OCI-LY3 (cell line): Measurements from ENCODE around the gene WNK4.

Source experiments
- H2AFZ ChIP-seq: fragments of 200-600, 300-600 bp; shearing (Covaris generic); 2 replicates; pipeline ENCODE4 v1.6.0; 2014; ENCODE audit warnings: antibody characterized with exemption, low read depth, low read length
- H3K27ac ChIP-seq: fragments of 200-600, 300-600 bp; sonication (generic); 2 replicates; pipeline ENCODE4 v1.5.1; 2014; ENCODE audit warnings: mild to moderate bottlenecking, low read length, moderate library complexity, mixed read lengths
- H3K27me3 ChIP-seq: fragments of 200-600, 300-600 bp; sonication (generic); 2 replicates; pipeline ENCODE4 v1.6.1; 2014; ENCODE audit warnings: low read depth, low read length, mixed read lengths
- H3K36me3 ChIP-seq: fragments of 200-600, 300-600 bp; sonication (generic); replicated peaks from 2 replicates; pipeline ENCODE3; 2014; ENCODE audit warnings: low read depth, low read length, mixed read lengths
- H3K4me1 ChIP-seq: fragments of 300-600, 200-600 bp; sonication (generic); 2 replicates; pipeline ENCODE4 v1.6.1; 2014; ENCODE audit warnings: low read length, mixed read lengths
- H3K4me2 ChIP-seq: fragments of 200-600, 300-600 bp; sonication (generic); 2 replicates; pipeline ENCODE4 v1.6.1; 2014; ENCODE audit warnings: low read length, mixed read lengths
- H3K4me3 ChIP-seq: fragments of 300-600, 200-600 bp; sonication (generic); 2 replicates; pipeline ENCODE4 v1.5.1; 2014; ENCODE audit warnings: antibody characterized with exemption, mild to moderate bottlenecking, low read length, moderate library complexity
- H3K79me2 ChIP-seq: fragments of 300-600, 200-600 bp; shearing (Covaris generic); 2 replicates; pipeline ENCODE4 v1.6.1; 2014; ENCODE audit warnings: mild to moderate bottlenecking, low read length, mixed read lengths
- H3K9ac ChIP-seq: fragments of 300-600, 200-600 bp; shearing (Covaris generic); 2 replicates; pipeline ENCODE4 v1.6.0; 2014; ENCODE audit warnings: mild to moderate bottlenecking, low read length, moderate library complexity
- H3K9me3 ChIP-seq: fragments of 200-600, 300-600 bp; shearing (Covaris generic); 2 replicates; pipeline ENCODE4 v1.6.1; 2014; ENCODE audit warnings: low read length, mixed read lengths; ENCODE audit not compliant: insufficient read depth
- H4K20me1 ChIP-seq: fragments of 200-600, 300-600 bp; sonication (generic); 2 replicates; pipeline ENCODE4 v1.6.1; 2016; ENCODE audit warnings: low read length, mixed read lengths; ENCODE audit not compliant: insufficient read depth
- CTCF ChIP-seq: fragments of 200-600, 300-600 bp; sonication (generic); IDR thresholded peaks from 2 replicates; pipeline ENCODE4 v1.5.1; 2014; ENCODE audit warnings: antibody characterized with exemption, low read length, low read depth
- EZH2phosphoT487 ChIP-seq: fragments of 200-600 bp; shearing (Covaris generic); IDR thresholded peaks from 2 replicates; pipeline ENCODE4 v1.6.1; 2018; ENCODE audit warnings: antibody characterized with exemption, mixed run types, low read depth

The WNK4 gene

GRCh38 chr17:42806249-42806648 lies 25.8 kb downstream of the WNK4 start:
- H3K27ac ChIP-seq = no peak overlapping the region
- no peaks in the 10 kb centered on the region for H3K9me3 ChIP-seq
- TF ChIP-seq EZH2phosphoT487 (no peak), CTCF (no peak)
- no peak overlapping the region for H2AFZ ChIP-seq
- no peak overlapping the region for H3K9ac ChIP-seq
- H3K4me2 ChIP-seq = no peak overlapping the region
- no peak overlapping the region for H3K4me3 ChIP-seq
- H3K36me3 ChIP-seq = peaks cover 17% of the 10 kb centered on the region
- no peaks in the 10 kb centered on the region for H4K20me1 ChIP-seq
- no peaks in the 10 kb centered on the region for H3K79me2 ChIP-seq
- no peaks in the 10 kb centered on the region for H3K27me3 ChIP-seq
- no peaks in the 10 kb centered on the region for H3K4me1 ChIP-seq

- Histone ChIP-seq H3K4me1 (no peaks in the 10 kb centered on the region), H2AFZ (no peak overlapping the region), H4K20me1 (no peaks in the 10 kb centered on the region), H3K27ac (no peak overlapping the region), H3K27me3 (no peaks in the 10 kb centered on the region), H3K4me3 (no peak overlapping the region), H3K79me2 (no peaks in the 10 kb centered on the region), H3K36me3 (peaks cover 29% of the 10 kb centered on the region), H3K9me3 (no peaks in the 10 kb centered on the region), H3K9ac (no peak overlapping the region), H3K4me2 (no peak overlapping the region)
- TF ChIP-seq CTCF = no peak
- TF ChIP-seq EZH2phosphoT487 = no peak
Measured at GRCh38 chr17:42809250-42809649, 28.8 kb downstream of the WNK4 start.

- no peaks in the 10 kb centered on the region for H3K27me3 ChIP-seq
- no peak overlapping the region for H3K27ac ChIP-seq
- H3K9ac ChIP-seq = no peak overlapping the region
- H3K4me3 ChIP-seq = no peak overlapping the region
- peaks cover 69% of the 10 kb centered on the region for H3K36me3 ChIP-seq
- H4K20me1 ChIP-seq = no peaks in the 10 kb centered on the region
- no peaks in the 10 kb centered on the region for H3K9me3 ChIP-seq
- TF ChIP-seq CTCF = no peak
- no peak for TF ChIP-seq EZH2phosphoT487
- H3K4me2 ChIP-seq = no peak overlapping the region
- no peaks in the 10 kb centered on the region for H3K4me1 ChIP-seq
- H3K79me2 ChIP-seq = no peaks in the 10 kb centered on the region
- H2AFZ ChIP-seq = no peak overlapping the region
Measured at GRCh38 chr17:42814633-42815399, 34.4 kb downstream of the WNK4 start.

- TF ChIP-seq CTCF (no peak), EZH2phosphoT487 (no peak)
- Histone ChIP-seq H2AFZ (no peak overlapping the region), H3K36me3 (peaks cover 56% of the 10 kb centered on the region), H3K27ac (no peak overlapping the region), H4K20me1 (no peaks in the 10 kb centered on the region), H3K9me3 (no peaks in the 10 kb centered on the region), H3K4me1 (no peaks in the 10 kb centered on the region), H3K4me2 (no peak overlapping the region), H3K27me3 (no peaks in the 10 kb centered on the region), H3K4me3 (no peak overlapping the region), H3K9ac (no peak overlapping the region), H3K79me2 (peaks cover 9% of the 10 kb centered on the region)
Measured at GRCh38 chr17:42817866-42818265, 37.5 kb downstream of the WNK4 start.
